IPS-11a (cell line): Measurements from ENCODE around the gene PTPRM.

ENCODE experiments used
- H3K4me3 ChIP-seq: one replicate; pipeline ENCODE4 v1.5.1; 2013; ENCODE audit warnings: low read depth, low read length, control low read depth

The PTPRM gene

DNA sequence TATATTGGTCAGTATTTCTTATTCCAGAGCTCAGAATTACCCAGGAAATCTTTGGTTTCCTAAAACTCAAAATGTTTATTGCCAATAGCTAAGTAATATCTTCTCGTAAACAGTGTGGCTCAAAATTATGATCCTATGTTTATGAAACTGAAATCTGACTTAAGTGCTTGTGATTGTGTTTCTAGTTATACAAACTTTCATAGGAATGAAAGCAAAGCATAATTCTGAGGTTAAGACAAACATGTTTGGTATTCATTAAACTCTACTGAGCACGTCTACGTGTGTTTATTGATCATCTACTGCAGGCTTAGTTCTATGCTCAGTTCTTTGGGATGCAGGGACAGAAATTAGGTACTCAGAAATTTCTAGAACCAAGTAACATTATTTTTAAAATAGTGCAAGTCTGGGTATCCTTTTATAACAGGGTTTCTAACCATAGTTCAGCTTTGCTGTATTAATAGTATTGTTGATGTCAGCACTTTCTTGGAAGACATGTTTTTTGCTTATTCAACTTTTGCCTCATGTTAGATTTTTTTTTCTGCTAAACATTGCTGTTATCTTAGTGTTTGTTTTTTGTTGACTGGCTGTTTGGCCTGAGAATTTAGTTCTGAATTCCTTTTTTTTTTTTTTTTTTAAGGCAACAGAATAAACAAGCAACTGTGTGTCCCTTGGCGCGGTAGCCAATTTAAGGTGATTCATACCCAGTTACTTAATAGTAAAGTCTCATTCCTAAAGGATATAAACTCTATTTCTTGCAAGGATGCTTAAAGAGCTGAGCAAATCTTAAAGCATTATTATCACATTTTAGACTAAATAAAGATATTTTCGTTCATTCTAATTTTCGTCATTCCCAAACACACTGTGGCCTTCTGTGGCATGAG lies 31.3 kb downstream of the PTPRM start:
- no peak overlapping the region for H3K4me3 ChIP-seq

- no peak overlapping the region for H3K4me3 ChIP-seq
These were observed 32.9 kb downstream of the PTPRM start for GRCh38 chr18:7600036-7600435.

- H3K4me3 ChIP-seq: no peak overlapping the region
These were observed 33.6 kb downstream of the PTPRM start for GRCh38 chr18:7600528-7601245.

DNA sequence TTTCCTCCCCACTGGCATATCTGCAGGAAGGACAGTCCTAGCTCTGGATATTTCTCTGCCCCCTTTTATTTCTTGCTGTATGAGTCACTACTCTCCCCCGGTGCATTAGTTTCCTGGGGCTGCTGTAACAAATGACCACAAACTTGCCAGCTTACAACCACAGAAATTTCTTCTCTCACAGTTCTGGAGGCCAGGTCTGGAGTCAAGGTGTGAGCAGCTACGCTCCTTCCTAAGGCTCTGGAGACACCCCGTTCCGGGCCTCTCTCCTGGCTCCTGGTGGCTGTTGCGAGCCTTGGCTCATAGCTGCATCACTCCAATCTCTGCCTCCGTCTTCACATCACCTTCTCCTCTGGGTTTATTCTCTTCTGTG lies 34.1 kb downstream of the PTPRM start:
- no peak overlapping the region for H3K4me3 ChIP-seq

GRCh38 chr18:7601936-7602335 lies 34.8 kb downstream of the PTPRM start:
- H3K4me3 ChIP-seq: no peak overlapping the region

DNA sequence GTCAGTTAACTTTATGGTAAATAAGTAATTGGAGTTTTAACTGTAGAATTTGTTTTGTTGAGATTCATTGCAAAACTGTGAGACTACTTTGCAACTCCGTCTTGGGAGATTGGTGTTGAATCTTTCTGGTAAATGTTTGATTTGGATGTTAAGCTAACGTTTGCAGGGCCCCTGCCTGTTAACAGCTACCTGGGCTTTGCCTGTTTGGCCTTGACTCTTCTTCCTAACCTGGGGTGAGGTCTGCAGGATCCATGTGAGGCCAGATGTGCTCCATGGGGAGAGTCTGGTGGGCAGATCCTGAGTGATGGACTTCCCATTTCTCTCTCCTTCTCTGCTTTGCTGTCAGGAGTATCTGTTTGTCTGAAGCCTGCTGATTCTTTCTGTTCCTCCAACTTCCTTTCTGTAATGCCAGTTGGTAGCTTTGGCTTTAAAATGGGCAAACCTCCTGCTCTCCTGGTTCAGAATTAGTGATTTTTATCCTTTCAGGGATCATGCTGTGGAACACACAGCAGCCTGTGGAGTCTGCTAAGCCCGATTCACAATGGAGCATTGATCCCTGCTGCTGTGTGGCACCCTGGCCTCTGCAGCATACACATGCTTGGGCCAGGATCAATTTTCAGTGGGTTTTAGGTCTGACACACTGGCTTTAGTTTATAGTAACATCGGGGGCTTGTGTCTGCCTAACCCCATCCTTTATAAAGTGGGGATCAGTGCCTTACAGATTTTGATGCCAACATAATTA lies 36.3 kb downstream of the PTPRM start:
- no peak overlapping the region for H3K4me3 ChIP-seq

- H3K4me3 ChIP-seq: no peak overlapping the region
These were observed 37.2 kb downstream of the PTPRM start for GRCh38 chr18:7604361-7604760.

GRCh38 chr18:7605705-7606104 lies 38.6 kb downstream of the PTPRM start:
- H3K4me3 ChIP-seq: no peak overlapping the region

GRCh38 chr18:7607540-7608173 lies 40.5 kb downstream of the PTPRM start:
- no peak overlapping the region for H3K4me3 ChIP-seq

DNA sequence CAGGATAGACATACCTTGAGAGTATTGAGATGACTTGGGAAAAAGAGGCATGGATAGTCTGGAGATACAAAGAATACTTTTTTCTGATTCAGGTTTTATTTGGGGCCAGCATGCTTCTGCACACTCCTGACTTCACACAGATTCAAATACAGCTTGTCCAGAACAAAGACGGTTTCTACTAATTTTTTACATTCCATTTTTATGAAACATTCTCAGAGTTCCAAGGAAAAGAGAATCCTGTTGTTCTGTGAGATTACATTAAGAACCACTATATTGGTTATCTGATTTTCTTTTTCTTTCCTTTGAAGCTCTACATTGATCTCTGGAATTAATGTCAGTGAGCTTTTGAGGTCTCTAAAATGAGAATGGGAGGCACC lies 41.0 kb downstream of the PTPRM start:
- H3K4me3 ChIP-seq: no peak overlapping the region

DNA sequence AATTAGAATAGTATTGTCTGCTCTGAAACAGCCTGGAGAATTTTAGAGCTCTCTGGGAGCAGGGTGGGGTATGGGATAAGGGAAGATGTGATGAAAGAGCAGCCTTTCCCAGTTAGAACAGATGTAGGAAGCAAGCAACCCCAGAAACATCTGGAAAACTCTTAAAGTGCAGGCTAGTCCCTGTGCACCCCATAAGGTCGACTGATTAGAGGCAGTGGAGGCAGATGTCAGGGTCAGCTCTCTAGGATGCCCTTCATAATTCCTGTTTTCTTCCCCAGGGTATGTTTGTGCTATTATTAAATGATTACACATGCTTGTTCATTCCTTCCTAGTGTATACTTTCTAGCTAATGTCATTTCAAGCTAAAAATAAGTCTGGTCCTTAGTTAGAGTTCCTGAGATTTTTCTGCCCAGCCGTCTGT lies 41.7 kb downstream of the PTPRM start:
- H3K4me3 ChIP-seq: no peak overlapping the region

- no peak overlapping the region for H3K4me3 ChIP-seq
These were observed 42.5 kb downstream of the PTPRM start for GRCh38 chr18:7609617-7610016.

DNA sequence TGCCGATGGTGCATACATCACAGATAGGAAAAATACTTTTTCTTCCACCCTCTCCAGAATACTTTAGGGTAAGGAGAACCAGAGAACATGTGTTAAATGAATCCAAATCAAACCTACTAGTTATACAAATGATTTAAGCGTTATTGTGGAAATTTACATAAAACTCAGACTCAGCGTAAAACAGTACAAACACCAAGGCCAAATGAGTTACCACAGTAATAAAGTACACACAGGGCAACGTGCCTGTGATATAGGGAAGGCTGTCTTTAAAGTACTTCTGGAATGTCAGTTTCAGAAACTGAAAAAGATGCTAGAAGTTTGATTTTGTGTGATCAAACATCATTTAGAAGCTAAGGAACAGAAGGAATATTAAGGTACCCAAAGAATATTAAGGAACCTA lies 46.9 kb downstream of the PTPRM start:
- H3K4me3 ChIP-seq: no peak overlapping the region

- H3K4me3 ChIP-seq: no peak overlapping the region
These were observed 48.7 kb downstream of the PTPRM start for GRCh38 chr18:7615840-7616239.

- no peak overlapping the region for H3K4me3 ChIP-seq
These were observed 49.5 kb downstream of the PTPRM start for GRCh38 chr18:7616661-7617060.

GRCh38 chr18:7617738-7618422 lies 50.8 kb downstream of the PTPRM start:
- no peak overlapping the region for H3K4me3 ChIP-seq

- no peak overlapping the region for H3K4me3 ChIP-seq
These were observed 51.9 kb downstream of the PTPRM start for GRCh38 chr18:7618891-7619442.

DNA sequence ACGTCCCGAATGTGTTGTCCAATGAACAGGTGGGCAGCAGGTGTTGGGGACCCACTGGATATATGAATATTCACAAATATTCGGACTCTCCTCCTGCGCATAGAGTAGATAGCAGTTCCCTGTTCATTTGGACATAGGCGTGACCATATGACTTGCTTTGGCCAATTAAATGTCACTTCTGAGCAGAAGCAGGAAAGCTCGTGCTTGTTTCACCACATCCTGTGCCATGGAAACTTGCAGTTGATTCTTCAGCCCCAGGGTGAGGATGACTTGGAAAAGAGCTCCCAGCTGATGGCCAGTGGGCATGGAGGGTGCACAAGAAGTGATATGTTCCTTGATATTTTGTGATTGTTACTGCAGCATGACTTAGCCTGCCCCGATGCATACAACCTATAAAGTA lies 52.6 kb downstream of the PTPRM start:
- no peak overlapping the region for H3K4me3 ChIP-seq

GRCh38 chr18:7622721-7623120 lies 55.6 kb downstream of the PTPRM start:
- H3K4me3 ChIP-seq: no peak overlapping the region

DNA sequence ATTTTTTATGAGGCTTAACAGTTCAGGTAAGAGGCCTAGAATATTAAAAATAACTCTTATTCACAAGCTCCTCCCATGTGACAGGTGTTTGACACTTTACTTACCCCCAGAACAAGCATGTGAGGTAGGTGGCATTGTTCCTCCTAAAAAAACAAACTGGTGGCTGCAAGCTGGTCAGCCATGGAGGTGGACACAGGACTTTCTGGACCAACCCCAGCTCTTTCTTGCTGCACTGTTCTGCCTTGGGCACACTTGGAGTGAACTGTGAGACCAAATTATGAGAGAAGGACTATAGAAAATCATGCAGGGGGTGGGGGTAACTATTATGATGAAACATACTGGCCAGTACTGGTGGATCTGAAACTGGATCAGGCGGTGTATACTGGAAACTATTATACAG lies 56.6 kb downstream of the PTPRM start:
- H3K4me3 ChIP-seq: no peak overlapping the region
